NCI-H226 (cell line): ENCODE measurements around the gene ERCC1.

Experiments used
- DNase-seq: peaks from one replicate; pipeline ENCODE4 v3.0.0-alpha.2; 2015

ERCC1 gene

GRCh38 chr19:45403781-45404556 is 19.7 kb downstream of the ERCC1 start:
- no peak for DNase-seq

- no peak for DNase-seq
These were observed 20.4 kb downstream of the ERCC1 start for GRCh38 chr19:45403272-45403671.

- no peak for DNase-seq
These were observed 21.2 kb downstream of the ERCC1 start for GRCh38 chr19:45402298-45403061.

GRCh38 chr19:45401815-45402214 is 21.9 kb downstream of the ERCC1 start:
- no peak for DNase-seq

- DNase-seq = no peak
These were observed 23.5 kb downstream of the ERCC1 start for GRCh38 chr19:45400192-45400591.

GRCh38 chr19:45395821-45396617 is 27.7 kb downstream of the ERCC1 start:
- no peak for DNase-seq

- no peak for DNase-seq
These were observed 31.6 kb downstream of the ERCC1 start for GRCh38 chr19:45391871-45392665.

- peak; percentile 9 for DNase-seq
These were observed 32.4 kb downstream of the ERCC1 start for GRCh38 chr19:45391346-45391745.

- no peak for DNase-seq
These were observed 38.1 kb downstream of the ERCC1 start for GRCh38 chr19:45385392-45386221.

- DNase-seq = no peak
These were observed 41.3 kb downstream of the ERCC1 start for GRCh38 chr19:45382426-45382825.

- DNase-seq = no peak
These were observed 43.6 kb downstream of the ERCC1 start for GRCh38 chr19:45380107-45380506.

GRCh38 chr19:45376045-45376724 is 47.5 kb downstream of the ERCC1 start:
- peak; percentile 98 for DNase-seq

- peak; percentile 96 for DNase-seq
These were observed 53.1 kb downstream of the ERCC1 start, which contains the start of gene ERCC2 for GRCh38 chr19:45370410-45371204. Gene ERCC2, minus strand, starts transcription at chr19:45370573. Its CDS starts 33 bp downstream, at chr19:45370540.

- DNase-seq = no peak
These were observed 54.9 kb downstream of the ERCC1 start for GRCh38 chr19:45368737-45369340.

GRCh38 chr19:45368127-45368526 is 55.6 kb downstream of the ERCC1 start:
- DNase-seq = no peak

GRCh38 chr19:45364696-45365095 is 59.0 kb downstream of the ERCC1 start:
- DNase-seq = no peak

GRCh38 chr19:45363861-45364459 is 59.8 kb downstream of the ERCC1 start:
- DNase-seq = no peak

GRCh38 chr19:45362291-45362690 is 61.4 kb downstream of the ERCC1 start:
- no peak for DNase-seq

GRCh38 chr19:45361608-45362007 is 62.1 kb downstream of the ERCC1 start:
- no peak for DNase-seq
